HG03439 (cell line): ENCODE measurements around the gene TMF1.
A peak's percentile ranks its signal among the peaks of the same experiment; 100 is the strongest.

Experiments
- ATAC-seq: cut with Tn5 transposase; IDR thresholded peaks from one replicate; pipeline ENCODE4 v1.9.1; 2021; ENCODE audit warnings: mild to moderate bottlenecking, moderate library complexity; ENCODE audit not compliant: unreplicated experiment

Gene TMF1

GRCh38 chr3:69081583-69082262 is 29.6 kb upstream of the TMF1 start:
- no peak for ATAC-seq

GRCh38 chr3:69080233-69080920 is 28.2 kb upstream of the TMF1 start, which contains the start of gene UBA3:
TSS of gene UBA3 (minus strand) at chr3:69080365. CDS start at chr3:69080353, 12 bp downstream.
- peak; percentile 48 for ATAC-seq

GRCh38 chr3:69079269-69080159 is 27.4 kb upstream of the TMF1 start:
- ATAC-seq: peak; percentile 11

- ATAC-seq: no peak
Measured at GRCh38 chr3:69072928-69073327, 20.8 kb upstream of the TMF1 start.

GRCh38 chr3:69066121-69066520 is 14.0 kb upstream of the TMF1 start:
- no peak for ATAC-seq

GRCh38 chr3:69065318-69065964 is 13.3 kb upstream of the TMF1 start:
- ATAC-seq: no peak

- no peak for ATAC-seq
Measured at GRCh38 chr3:69063636-69064035, 11.5 kb upstream of the TMF1 start.

GRCh38 chr3:69059688-69060087 is 7.6 kb upstream of the TMF1 start:
- ATAC-seq: no peak

GRCh38 chr3:69058947-69059224 is 6.8 kb upstream of the TMF1 start:
- ATAC-seq: peak; percentile 17

GRCh38 chr3:69058180-69058946 is 6.2 kb upstream of the TMF1 start:
- ATAC-seq: peak; percentile 73

GRCh38 chr3:69052472-69052898 is 352 bp upstream of the TMF1 start:
- no peak for ATAC-seq

- ATAC-seq: no peak
Measured at GRCh38 chr3:69048990-69049389, 3.1 kb downstream of the TMF1 start.

- no peak for ATAC-seq
Measured at GRCh38 chr3:69044608-69045007, 7.5 kb downstream of the TMF1 start.

- no peak for ATAC-seq
Measured at GRCh38 chr3:69033470-69033869, 18.7 kb downstream of the TMF1 start.

- ATAC-seq: no peak
Measured at GRCh38 chr3:69032737-69033136, 19.4 kb downstream of the TMF1 start.

- ATAC-seq: no peak
Measured at GRCh38 chr3:69032142-69032541, 20.0 kb downstream of the TMF1 start.

- ATAC-seq: no peak
Measured at GRCh38 chr3:69031635-69032034, 20.5 kb downstream of the TMF1 start.

GRCh38 chr3:69020857-69021256 is 31.3 kb downstream of the TMF1 start:
- no peak for ATAC-seq

GRCh38 chr3:69020424-69020823 is 31.7 kb downstream of the TMF1 start:
- ATAC-seq: no peak

- no peak for ATAC-seq
Measured at GRCh38 chr3:69016901-69017300, 35.2 kb downstream of the TMF1 start.
